ENCODE measurements around the gene TAX1BP3. TPM values are rescaled to one million over a fixed set of nuclear protein-coding genes. Genes with fewer than 3 reads are reported as not detected.

TAX1BP3 gene
- total and polyA plus RNA-seq, 2 of the 13 experiments (the other 11 are each of a cell fraction or from before 2014, with no cell fraction given) = 16.7 to 45.1 TPM

DNA sequence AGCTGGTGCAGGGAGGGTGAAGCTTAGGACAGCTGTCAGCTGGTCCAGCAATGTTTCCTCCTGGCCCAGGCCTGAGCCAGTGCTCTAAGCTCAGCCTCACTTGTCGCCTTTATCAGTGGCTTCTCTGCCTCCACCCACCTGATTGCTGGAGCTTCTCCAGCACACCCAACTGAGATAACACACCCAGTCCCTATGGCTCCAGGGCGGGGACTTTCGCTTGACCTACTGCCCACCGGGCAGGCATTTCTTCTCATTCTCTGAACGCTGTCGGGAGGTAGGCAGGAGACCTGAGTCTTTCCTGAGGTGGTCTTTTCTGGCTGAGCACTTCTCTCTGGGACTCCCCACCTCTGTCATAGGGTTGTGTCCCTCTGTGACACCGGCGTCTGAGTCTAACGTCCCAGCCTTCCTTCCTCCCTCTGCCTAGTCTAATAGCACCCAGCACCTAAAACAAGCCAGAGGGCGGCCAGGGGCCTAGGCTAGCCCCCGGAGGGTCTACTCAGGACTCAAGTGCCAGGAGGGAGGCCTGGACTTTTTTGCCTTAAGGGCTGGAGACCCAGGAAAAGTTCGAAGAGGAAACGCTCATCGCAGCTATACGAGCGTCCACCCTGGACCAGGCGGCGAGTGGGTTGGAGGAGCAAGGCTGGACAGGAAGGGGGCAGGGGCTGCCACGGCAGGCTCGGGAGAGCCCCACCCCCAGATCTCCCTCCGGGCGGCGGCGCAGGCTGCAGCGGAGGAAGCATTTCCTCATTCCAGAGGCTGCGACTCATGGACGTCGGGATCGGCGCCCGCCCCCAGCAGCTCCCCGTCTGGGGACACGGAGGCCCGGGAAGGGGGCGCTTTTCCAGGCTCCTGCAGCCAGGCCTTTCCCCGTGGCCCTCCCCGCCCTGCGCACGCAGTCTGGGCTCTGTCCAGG, 756 bp downstream of the TAX1BP3 start (continued):
- TF ChIP-seq, protein P1, sequence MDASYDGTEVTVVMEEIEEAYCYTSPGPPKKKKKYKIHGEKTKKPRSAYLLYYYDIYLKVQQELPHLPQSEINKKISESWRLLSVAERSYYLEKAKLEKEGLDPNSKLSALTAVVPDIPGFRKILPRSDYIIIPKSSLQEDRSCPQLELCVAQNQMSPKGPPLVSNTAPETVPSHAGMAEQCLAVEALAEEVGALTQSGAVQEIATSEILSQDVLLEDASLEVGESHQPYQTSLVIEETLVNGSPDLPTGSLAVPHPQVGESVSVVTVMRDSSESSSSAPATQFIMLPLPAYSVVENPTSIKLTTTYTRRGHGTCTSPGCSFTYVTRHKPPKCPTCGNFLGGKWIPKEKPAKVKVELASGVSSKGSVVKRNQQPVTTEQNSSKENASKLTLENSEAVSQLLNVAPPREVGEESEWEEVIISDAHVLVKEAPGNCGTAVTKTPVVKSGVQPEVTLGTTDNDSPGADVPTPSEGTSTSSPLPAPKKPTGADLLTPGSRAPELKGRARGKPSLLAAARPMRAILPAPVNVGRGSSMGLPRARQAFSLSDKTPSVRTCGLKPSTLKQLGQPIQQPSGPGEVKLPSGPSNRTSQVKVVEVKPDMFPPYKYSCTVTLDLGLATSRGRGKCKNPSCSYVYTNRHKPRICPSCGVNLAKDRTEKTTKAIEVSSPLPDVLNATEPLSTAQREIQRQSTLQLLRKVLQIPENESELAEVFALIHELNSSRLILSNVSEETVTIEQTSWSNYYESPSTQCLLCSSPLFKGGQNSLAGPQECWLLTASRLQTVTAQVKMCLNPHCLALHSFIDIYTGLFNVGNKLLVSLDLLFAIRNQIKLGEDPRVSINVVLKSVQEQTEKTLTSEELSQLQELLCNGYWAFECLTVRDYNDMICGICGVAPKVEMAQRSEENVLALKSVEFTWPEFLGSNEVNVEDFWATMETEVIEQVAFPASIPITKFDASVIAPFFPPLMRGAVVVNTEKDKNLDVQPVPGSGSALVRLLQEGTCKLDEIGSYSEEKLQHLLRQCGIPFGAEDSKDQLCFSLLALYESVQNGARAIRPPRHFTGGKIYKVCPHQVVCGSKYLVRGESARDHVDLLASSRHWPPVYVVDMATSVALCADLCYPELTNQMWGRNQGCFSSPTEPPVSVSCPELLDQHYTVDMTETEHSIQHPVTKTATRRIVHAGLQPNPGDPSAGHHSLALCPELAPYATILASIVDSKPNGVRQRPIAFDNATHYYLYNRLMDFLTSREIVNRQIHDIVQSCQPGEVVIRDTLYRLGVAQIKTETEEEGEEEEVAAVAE (CRISPR knock-in tag; IDR thresholded peaks at IDR 0.05; ENCODE audit: borderline replicate concordance) = no peak
- TF ChIP-seq ZBTB42 (CRISPR knock-in tag; IDR thresholded peaks at IDR 0.05) (0 out of 2 replicates have a peak, but pooled peaks have one; percentile 67), IRX3 (CRISPR knock-in tag; IDR thresholded peaks at IDR 0.05; ENCODE audit: borderline replicate concordance, low read depth) (no peak), BRCA1 (CRISPR knock-in tag; IDR thresholded peaks at IDR 0.05) (no peak), TEAD2 (CRISPR knock-in tag; IDR thresholded peaks at IDR 0.05) (no peak), ZNF598 (CRISPR knock-in tag; IDR thresholded peaks at IDR 0.05; ENCODE audit: borderline replicate concordance) (peak; percentile 8; the same call in 1 of the 2 replicates)
- TF ChIP-seq, protein P2, sequence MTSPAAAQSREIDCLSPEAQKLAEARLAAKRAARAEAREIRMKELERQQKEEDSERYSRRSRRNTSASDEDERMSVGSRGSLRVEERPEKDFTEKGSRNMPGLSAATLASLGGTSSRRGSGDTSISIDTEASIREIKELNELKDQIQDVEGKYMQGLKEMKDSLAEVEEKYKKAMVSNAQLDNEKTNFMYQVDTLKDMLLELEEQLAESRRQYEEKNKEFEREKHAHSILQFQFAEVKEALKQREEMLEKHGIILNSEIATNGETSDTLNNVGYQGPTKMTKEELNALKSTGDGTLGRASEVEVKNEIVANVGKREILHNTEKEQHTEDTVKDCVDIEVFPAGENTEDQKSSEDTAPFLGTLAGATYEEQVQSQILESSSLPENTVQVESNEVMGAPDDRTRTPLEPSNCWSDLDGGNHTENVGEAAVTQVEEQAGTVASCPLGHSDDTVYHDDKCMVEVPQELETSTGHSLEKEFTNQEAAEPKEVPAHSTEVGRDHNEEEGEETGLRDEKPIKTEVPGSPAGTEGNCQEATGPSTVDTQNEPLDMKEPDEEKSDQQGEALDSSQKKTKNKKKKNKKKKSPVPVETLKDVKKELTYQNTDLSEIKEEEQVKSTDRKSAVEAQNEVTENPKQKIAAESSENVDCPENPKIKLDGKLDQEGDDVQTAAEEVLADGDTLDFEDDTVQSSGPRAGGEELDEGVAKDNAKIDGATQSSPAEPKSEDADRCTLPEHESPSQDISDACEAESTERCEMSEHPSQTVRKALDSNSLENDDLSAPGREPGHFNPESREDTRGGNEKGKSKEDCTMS (CRISPR knock-in tag; conservative IDR thresholded peaks at IDR 0.05) = no peak
- TF ChIP-seq, protein P3, sequence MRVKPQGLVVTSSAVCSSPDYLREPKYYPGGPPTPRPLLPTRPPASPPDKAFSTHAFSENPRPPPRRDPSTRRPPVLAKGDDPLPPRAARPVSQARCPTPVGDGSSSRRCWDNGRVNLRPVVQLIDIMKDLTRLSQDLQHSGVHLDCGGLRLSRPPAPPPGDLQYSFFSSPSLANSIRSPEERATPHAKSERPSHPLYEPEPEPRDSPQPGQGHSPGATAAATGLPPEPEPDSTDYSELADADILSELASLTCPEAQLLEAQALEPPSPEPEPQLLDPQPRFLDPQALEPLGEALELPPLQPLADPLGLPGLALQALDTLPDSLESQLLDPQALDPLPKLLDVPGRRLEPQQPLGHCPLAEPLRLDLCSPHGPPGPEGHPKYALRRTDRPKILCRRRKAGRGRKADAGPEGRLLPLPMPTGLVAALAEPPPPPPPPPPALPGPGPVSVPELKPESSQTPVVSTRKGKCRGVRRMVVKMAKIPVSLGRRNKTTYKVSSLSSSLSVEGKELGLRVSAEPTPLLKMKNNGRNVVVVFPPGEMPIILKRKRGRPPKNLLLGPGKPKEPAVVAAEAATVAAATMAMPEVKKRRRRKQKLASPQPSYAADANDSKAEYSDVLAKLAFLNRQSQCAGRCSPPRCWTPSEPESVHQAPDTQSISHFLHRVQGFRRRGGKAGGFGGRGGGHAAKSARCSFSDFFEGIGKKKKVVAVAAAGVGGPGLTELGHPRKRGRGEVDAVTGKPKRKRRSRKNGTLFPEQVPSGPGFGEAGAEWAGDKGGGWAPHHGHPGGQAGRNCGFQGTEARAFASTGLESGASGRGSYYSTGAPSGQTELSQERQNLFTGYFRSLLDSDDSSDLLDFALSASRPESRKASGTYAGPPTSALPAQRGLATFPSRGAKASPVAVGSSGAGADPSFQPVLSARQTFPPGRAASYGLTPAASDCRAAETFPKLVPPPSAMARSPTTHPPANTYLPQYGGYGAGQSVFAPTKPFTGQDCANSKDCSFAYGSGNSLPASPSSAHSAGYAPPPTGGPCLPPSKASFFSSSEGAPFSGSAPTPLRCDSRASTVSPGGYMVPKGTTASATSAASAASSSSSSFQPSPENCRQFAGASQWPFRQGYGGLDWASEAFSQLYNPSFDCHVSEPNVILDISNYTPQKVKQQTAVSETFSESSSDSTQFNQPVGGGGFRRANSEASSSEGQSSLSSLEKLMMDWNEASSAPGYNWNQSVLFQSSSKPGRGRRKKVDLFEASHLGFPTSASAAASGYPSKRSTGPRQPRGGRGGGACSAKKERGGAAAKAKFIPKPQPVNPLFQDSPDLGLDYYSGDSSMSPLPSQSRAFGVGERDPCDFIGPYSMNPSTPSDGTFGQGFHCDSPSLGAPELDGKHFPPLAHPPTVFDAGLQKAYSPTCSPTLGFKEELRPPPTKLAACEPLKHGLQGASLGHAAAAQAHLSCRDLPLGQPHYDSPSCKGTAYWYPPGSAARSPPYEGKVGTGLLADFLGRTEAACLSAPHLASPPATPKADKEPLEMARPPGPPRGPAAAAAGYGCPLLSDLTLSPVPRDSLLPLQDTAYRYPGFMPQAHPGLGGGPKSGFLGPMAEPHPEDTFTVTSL (CRISPR knock-in tag; IDR thresholded peaks at IDR 0.05; ENCODE audit: borderline replicate concordance) = no peak
- TF ChIP-seq, protein P4, sequence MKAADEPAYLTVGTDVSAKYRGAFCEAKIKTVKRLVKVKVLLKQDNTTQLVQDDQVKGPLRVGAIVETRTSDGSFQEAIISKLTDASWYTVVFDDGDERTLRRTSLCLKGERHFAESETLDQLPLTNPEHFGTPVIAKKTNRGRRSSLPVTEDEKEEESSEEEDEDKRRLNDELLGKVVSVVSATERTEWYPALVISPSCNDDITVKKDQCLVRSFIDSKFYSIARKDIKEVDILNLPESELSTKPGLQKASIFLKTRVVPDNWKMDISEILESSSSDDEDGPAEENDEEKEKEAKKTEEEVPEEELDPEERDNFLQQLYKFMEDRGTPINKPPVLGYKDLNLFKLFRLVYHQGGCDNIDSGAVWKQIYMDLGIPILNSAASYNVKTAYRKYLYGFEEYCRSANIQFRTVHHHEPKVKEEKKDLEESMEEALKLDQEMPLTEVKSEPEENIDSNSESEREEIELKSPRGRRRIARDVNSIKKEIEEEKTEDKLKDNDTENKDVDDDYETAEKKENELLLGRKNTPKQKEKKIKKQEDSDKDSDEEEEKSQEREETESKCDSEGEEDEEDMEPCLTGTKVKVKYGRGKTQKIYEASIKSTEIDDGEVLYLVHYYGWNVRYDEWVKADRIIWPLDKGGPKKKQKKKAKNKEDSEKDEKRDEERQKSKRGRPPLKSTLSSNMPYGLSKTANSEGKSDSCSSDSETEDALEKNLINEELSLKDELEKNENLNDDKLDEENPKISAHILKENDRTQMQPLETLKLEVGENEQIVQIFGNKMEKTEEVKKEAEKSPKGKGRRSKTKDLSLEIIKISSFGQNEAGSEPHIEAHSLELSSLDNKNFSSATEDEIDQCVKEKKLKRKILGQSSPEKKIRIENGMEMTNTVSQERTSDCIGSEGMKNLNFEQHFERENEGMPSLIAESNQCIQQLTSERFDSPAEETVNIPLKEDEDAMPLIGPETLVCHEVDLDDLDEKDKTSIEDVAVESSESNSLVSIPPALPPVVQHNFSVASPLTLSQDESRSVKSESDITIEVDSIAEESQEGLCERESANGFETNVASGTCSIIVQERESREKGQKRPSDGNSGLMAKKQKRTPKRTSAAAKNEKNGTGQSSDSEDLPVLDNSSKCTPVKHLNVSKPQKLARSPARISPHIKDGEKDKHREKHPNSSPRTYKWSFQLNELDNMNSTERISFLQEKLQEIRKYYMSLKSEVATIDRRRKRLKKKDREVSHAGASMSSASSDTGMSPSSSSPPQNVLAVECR (CRISPR knock-in tag; IDR thresholded peaks at IDR 0.05; ENCODE audit: borderline replicate concordance) = no peak; the same call in 1 of the 2 replicates
